Ascending aorta (tissue), 2 donors: Measurements from ENCODE around the gene DCTPP1. TPM values are rescaled to one million over a fixed set of nuclear protein-coding genes. Genes with fewer than 3 reads are reported as not detected.

ENCODE experiments used
- DNase-seq, 2 donors: peaks; one replicate each; pipeline ENCODE4 v3.0.0-alpha.2; 2019; ENCODE audit warnings: low spot score in 2 of 2
- H3K27ac ChIP-seq, 2 donors: fragments of 200-600 bp; sonication (generic); one replicate each; pipeline ENCODE4 v1.5.1; 2016 to 2017; ENCODE audit warnings: mild to moderate bottlenecking in 1 of 2
- H3K27me3 ChIP-seq: fragments of 200-600 bp; sonication (generic); one replicate; pipeline ENCODE4 v1.5.1; 2017
- H3K36me3 ChIP-seq, 2 donors: fragments of 200-600 bp; sonication (generic); one replicate each; pipeline ENCODE4 v1.5.1; 2016
- H3K4me1 ChIP-seq, 2 donors: fragments of 200-600 bp; sonication (generic); one replicate each; pipeline ENCODE4 v1.5.1; 2016 to 2017; ENCODE audit warnings: mild to moderate bottlenecking in 1 of 2
- H3K4me3 ChIP-seq, 2 donors: fragments of 200-600 bp; sonication (generic); one replicate each; pipeline ENCODE4 v1.5.1; 2016 to 2017; ENCODE audit warnings: mild to moderate bottlenecking in 1 of 2
- H3K9me3 ChIP-seq, 2 donors: fragments of 200-600 bp; sonication (generic); one replicate each; pipeline ENCODE4 v1.5.1; 2016
- CTCF ChIP-seq, 3 experiments: fragments of 200-600 bp in 2 of 3; fragments of 450-650 bp in 1 of 3; sonication (generic) in 2 of 3; IDR thresholded peaks; one replicate each; pipeline ENCODE4 v1.5.1; 2016 to 2019; ENCODE audit warnings: antibody characterized with exemption in 3 of 3, mild to moderate bottlenecking in 1 of 3, moderate library complexity in 1 of 3
- intact Hi-C: fragments of 100-400 bp; cut with DNase I; formaldehyde crosslinking; loops from one replicate; pipeline ENCODE4 v1.15.1; 2023
- total RNA-seq: library from RNA; depleted of rRNA; stranded (reverse); fragments of >200 nt; gene quantifications from one replicate; pipeline ENCODE4 v1.1.0, GENCODE V29; 2016

Gene DCTPP1
- total RNA-seq, 1 donor from 2014 or later = 7.2 TPM

- intact Hi-C loops = no loop called here
- H3K4me3 ChIP-seq = no peak overlapping the region
- no peak overlapping the region for H3K27ac ChIP-seq
- H3K4me1 ChIP-seq = peaks cover 5 to 14% of the 10 kb centered on the region in 2 donors
- H3K36me3 ChIP-seq = no peaks in the 10 kb centered on the region
- no peaks in the 10 kb centered on the region for H3K27me3 ChIP-seq
- no peak for TF ChIP-seq CTCF (IDR thresholded peaks at IDR 0.05)
- no peaks in the 10 kb centered on the region for H3K9me3 ChIP-seq
- no peak for DNase-seq
Measured at GRCh38 chr16:30449116-30449435, 19.2 kb upstream of the DCTPP1 start.

- intact Hi-C loops = no loop called here
- no peak for TF ChIP-seq CTCF (IDR thresholded peaks at IDR 0.05)
- DNase-seq = no peak
- H3K27me3 ChIP-seq = no peaks in the 10 kb centered on the region
- no peaks in the 10 kb centered on the region for H3K9me3 ChIP-seq
- H3K4me1 ChIP-seq = peaks cover 5 to 16% of the 10 kb centered on the region in 2 donors
- no peak overlapping the region for H3K4me3 ChIP-seq
- peaks cover 0 to 4% of the 10 kb centered on the region in 2 donors for H3K36me3 ChIP-seq
- no peak overlapping the region for H3K27ac ChIP-seq
Measured at GRCh38 chr16:30447512-30448226, 17.8 kb upstream of the DCTPP1 start.

GRCh38 chr16:30446203-30446595 lies 16.4 kb upstream of the DCTPP1 start:
- no peak for DNase-seq
- peaks cover 5 to 16% of the 10 kb centered on the region in 2 donors for H3K4me1 ChIP-seq
- peak overlapping the region; percentile 92 to 97 for H3K27ac ChIP-seq
- TF ChIP-seq CTCF (IDR thresholded peaks at IDR 0.05) = no peak
- peaks cover 0 to 4% of the 10 kb centered on the region in 2 donors for H3K36me3 ChIP-seq
- intact Hi-C loops = no loop called here
- no peaks in the 10 kb centered on the region for H3K9me3 ChIP-seq
- H3K4me3 ChIP-seq = peak overlapping the region; percentile 79 to 97
- H3K27me3 ChIP-seq = no peaks in the 10 kb centered on the region

GRCh38 chr16:30445408-30446202 lies 15.8 kb upstream of the DCTPP1 start, which contains the start of gene SEPHS2:
Gene SEPHS2 (minus strand): TSS chr16:30445874. CDS start chr16:30445727, 147 bp downstream.
- peaks cover 5 to 16% of the 10 kb centered on the region in 2 donors for H3K4me1 ChIP-seq
- DNase-seq = peak; percentile 99 to 100
- peak within 1 kb of the TSS; percentile 92 to 97 for H3K27ac ChIP-seq
- TF ChIP-seq CTCF (IDR thresholded peaks at IDR 0.05) = peak; percentile 41 to 59 (median 42)
- peaks cover 0 to 4% of the 10 kb centered on the region in 2 donors for H3K36me3 ChIP-seq
- no peaks in the 10 kb centered on the region for H3K27me3 ChIP-seq
- intact Hi-C loops = loop anchor here (1.0 to 2.0 kb wide), 4 partner anchors 15 to 89 kb away; partner anchors contain the start of genes DCTPP1, ZNF48, ZNF747 and ZNF768
- peak within 1 kb of the TSS; percentile 79 to 97 for H3K4me3 ChIP-seq
- H3K9me3 ChIP-seq = no peaks in the 10 kb centered on the region

GRCh38 chr16:30445149-30445407 lies 15.2 kb upstream of the DCTPP1 start:
- no peaks in the 10 kb centered on the region for H3K27me3 ChIP-seq
- peak overlapping the region; percentile 79 to 97 for H3K4me3 ChIP-seq
- H3K4me1 ChIP-seq = peaks cover 5 to 16% of the 10 kb centered on the region in 2 donors
- intact Hi-C loops = loop anchor here (1.0 to 2.0 kb wide), 4 partner anchors 15 to 90 kb away; partner anchors contain the start of genes DCTPP1, ZNF48, ZNF747 and ZNF768
- DNase-seq = no peak
- no peaks in the 10 kb centered on the region for H3K9me3 ChIP-seq
- no peak for TF ChIP-seq CTCF (IDR thresholded peaks at IDR 0.05)
- H3K27ac ChIP-seq = peak overlapping the region; percentile 92 to 97
- peaks cover 0 to 4% of the 10 kb centered on the region in 2 donors for H3K36me3 ChIP-seq
